ENCODE measurements around the gene RABL6.

RABL6 gene

DNA sequence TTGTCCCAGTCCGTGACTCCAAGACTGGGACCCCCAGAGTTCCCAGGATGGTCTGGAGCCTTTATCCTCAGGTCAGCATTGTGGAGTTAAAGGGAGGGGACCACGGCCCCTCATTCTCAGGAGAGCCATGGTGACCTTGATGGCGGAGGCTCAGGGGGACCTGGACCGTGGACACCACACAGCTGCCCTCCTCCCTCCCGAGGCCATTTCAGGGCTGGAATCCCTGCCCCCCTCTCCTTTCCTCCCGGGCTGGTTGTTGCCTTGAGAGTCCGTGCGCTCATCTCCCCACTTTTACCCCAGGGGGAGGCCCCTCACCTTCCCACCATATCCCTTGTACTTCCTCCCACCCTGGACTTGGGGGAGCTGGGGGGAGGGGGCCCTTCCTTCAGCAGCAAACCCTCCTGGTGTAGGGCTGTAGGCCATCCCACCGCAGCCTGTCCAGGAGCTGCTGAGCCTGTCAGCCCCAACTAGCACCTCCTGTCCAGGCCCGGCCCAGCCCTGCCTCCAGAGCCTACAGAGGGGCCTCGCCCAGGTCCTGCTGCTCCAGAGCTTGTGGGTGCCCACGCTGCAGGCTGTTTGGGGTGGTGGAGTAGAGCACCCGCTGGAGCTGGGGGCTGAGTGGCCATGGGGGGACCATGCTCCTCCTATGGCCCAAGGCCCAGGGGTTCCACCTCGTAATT, 20.2 kb downstream of the RABL6 start:
- TF ChIP-seq, protein P1, sequence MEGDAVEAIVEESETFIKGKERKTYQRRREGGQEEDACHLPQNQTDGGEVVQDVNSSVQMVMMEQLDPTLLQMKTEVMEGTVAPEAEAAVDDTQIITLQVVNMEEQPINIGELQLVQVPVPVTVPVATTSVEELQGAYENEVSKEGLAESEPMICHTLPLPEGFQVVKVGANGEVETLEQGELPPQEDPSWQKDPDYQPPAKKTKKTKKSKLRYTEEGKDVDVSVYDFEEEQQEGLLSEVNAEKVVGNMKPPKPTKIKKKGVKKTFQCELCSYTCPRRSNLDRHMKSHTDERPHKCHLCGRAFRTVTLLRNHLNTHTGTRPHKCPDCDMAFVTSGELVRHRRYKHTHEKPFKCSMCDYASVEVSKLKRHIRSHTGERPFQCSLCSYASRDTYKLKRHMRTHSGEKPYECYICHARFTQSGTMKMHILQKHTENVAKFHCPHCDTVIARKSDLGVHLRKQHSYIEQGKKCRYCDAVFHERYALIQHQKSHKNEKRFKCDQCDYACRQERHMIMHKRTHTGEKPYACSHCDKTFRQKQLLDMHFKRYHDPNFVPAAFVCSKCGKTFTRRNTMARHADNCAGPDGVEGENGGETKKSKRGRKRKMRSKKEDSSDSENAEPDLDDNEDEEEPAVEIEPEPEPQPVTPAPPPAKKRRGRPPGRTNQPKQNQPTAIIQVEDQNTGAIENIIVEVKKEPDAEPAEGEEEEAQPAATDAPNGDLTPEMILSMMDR (IDR thresholded peaks at IDR 0.05; ENCODE audit: low read depth, low read length, missing control alignments), result no peak
- in situ Hi-C loops (cut with HindIII; ENCODE audit: low sequenced_read_pairs), result no loop called here
- no peak for DNase-seq (ENCODE audit: low read depth)
- H3K4me3 ChIP-seq (ENCODE audit: low read depth, low read length), result no peak overlapping the region

- no peak for DNase-seq (ENCODE audit: low read depth)
- in situ Hi-C loops (cut with HindIII; ENCODE audit: low sequenced_read_pairs), result no loop called here
- TF ChIP-seq, protein P1 (IDR thresholded peaks at IDR 0.05; ENCODE audit: low read depth, low read length, missing control alignments), result no peak
- H3K4me3 ChIP-seq (ENCODE audit: low read depth, low read length), result no peak overlapping the region
Measured at GRCh38 chr9:136828474-136829140, 20.9 kb downstream of the RABL6 start.

DNA sequence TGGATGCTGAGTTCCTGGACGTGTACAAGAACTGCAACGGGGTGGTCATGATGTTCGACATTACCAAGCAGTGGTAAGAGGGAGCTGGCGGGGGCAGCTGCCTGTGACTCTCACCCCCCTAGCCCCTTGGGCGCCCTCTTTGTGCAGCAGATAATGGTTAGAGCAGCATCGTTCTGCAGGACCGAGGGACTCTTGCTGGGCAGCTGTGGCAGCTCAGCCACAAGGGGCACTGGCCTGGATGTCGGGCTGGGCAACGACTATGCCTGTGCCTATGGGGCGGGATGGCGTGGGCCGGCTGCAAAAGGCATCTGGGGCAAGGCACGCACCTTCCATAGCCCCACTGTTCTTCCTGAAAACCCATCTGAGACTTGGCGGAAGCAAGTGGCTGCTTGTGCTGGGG, 21.7 kb downstream of the RABL6 start:
- in situ Hi-C loops (cut with HindIII; ENCODE audit: low sequenced_read_pairs), result no loop called here
- DNase-seq (ENCODE audit: low read depth), result no peak
- no peak overlapping the region for H3K4me3 ChIP-seq (ENCODE audit: low read depth, low read length)
- TF ChIP-seq, protein P1 (IDR thresholded peaks at IDR 0.05; ENCODE audit: low read depth, low read length, missing control alignments), result no peak

GRCh38 chr9:136829981-136830885, 22.5 kb downstream of the RABL6 start:
- TF ChIP-seq, protein P1 (IDR thresholded peaks at IDR 0.05; ENCODE audit: low read depth, low read length, missing control alignments), result no peak
- H3K4me3 ChIP-seq (ENCODE audit: low read depth, low read length), result no peak overlapping the region
- DNase-seq (ENCODE audit: low read depth), result no peak
- in situ Hi-C loops (cut with HindIII; ENCODE audit: low sequenced_read_pairs), result no loop called here

DNA sequence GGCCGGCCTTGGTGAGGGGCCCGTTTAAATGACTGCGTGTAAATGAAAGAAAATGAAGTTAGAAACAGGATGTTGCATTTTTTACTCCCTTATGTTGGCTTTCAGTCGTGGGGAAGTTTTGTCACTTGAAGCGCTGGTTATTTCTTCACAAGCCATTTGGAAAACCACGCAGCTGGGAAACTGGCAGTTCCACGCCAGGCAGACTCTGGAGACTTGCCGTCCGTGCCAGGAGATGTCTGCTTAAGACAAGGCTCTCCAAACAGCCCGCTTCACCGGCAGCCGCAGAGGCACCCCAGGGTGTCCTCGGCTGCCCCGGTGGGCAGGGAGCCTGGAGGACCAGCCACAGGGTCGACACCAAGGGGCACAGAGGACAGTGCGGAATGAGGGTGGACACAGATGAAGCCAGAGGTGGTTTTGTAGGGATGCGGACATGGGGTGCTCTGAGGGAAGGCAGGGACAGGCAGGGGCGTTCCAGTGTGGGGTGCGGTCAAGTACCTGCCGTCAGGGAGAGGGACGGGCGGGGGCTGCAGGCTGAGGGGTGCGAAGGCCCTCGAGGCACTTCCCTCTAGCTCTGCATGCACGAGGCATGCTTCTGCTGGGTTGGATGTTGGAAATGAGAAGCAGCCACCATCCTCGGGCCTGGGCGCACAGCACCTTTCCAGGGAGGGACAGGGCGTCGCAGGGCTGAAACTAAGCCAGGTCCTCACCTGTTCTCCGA, 23.4 kb downstream of the RABL6 start:
- H3K4me3 ChIP-seq (ENCODE audit: low read depth, low read length), result no peak overlapping the region
- TF ChIP-seq, protein P1 (IDR thresholded peaks at IDR 0.05; ENCODE audit: low read depth, low read length, missing control alignments), result no peak
- DNase-seq (ENCODE audit: low read depth), result no peak
- in situ Hi-C loops (cut with HindIII; ENCODE audit: low sequenced_read_pairs), result no loop called here

DNA sequence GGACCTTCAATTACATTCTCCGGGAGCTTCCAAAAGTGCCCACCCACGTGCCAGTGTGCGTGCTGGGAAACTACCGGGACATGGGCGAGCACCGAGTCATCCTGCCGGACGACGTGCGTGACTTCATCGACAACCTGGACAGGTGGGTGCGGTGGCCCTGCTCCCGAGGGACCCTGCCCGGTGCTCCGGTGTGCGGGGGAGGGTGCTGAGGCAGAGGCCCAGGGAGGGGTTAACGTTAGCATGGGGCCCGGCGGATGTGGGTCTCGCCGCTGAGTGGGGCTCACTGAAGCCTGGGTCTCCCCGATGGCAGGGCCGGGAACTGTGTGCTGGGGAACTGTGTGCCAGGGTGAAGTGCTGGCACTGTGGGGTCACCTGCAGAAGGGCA, 24.0 kb downstream of the RABL6 start:
- in situ Hi-C loops (cut with HindIII; ENCODE audit: low sequenced_read_pairs), result no loop called here
- TF ChIP-seq, protein P1 (IDR thresholded peaks at IDR 0.05; ENCODE audit: low read depth, low read length, missing control alignments), result no peak
- DNase-seq (ENCODE audit: low read depth), result no peak
- no peak overlapping the region for H3K4me3 ChIP-seq (ENCODE audit: low read depth, low read length)

Measured in astrocyte of the cerebellum (primary cell).